Activated T-helper 9 cell treated with anti-CD3 and anti-CD28 coated beads, Interleukin-2, amount 50 U/mL, for 16 hours (primary cell): ENCODE results near the gene FCHSD2.
"Not testable (repeated sequence)": the region's sequence is repeated elsewhere in the genome, so short reads cannot be mapped to it uniquely, and the experiment has no call there.

Experiments
- DNase-seq: peaks from one replicate; pipeline ENCODE4 v3.0.0-alpha.2; 2020; ENCODE audit warnings: low read depth

The FCHSD2 gene

GRCh38 chr11:73121692-73122091, 20.4 kb downstream of the FCHSD2 start:
- DNase-seq, result no peak

GRCh38 chr11:73117071-73117470, 25.0 kb downstream of the FCHSD2 start:
- DNase-seq, result no peak

GRCh38 chr11:73116636-73117035, 25.5 kb downstream of the FCHSD2 start:
- no peak for DNase-seq

- DNase-seq, result no peak
Measured at GRCh38 chr11:73114835-73115220, 27.3 kb downstream of the FCHSD2 start.

GRCh38 chr11:73114110-73114834, 27.8 kb downstream of the FCHSD2 start:
- no peak for DNase-seq

GRCh38 chr11:73113426-73113825, 28.7 kb downstream of the FCHSD2 start:
- DNase-seq, result no peak

GRCh38 chr11:73107597-73107996, 34.5 kb downstream of the FCHSD2 start:
- DNase-seq, result no peak

GRCh38 chr11:73106347-73106746, 35.8 kb downstream of the FCHSD2 start:
- DNase-seq, result no peak

- no peak for DNase-seq
Measured at GRCh38 chr11:73100578-73100977, 41.5 kb downstream of the FCHSD2 start.

GRCh38 chr11:73099512-73100266, 42.4 kb downstream of the FCHSD2 start:
- DNase-seq, result no peak

GRCh38 chr11:73095613-73096012, 46.5 kb downstream of the FCHSD2 start:
- DNase-seq, result no peak

- DNase-seq, result no peak
Measured at GRCh38 chr11:73091521-73092305, 50.4 kb downstream of the FCHSD2 start.

GRCh38 chr11:73087730-73088129, 54.4 kb downstream of the FCHSD2 start:
- no peak for DNase-seq

GRCh38 chr11:73085189-73085875, 56.8 kb downstream of the FCHSD2 start:
- DNase-seq, result no peak

GRCh38 chr11:73078631-73079030, 63.5 kb downstream of the FCHSD2 start:
- DNase-seq, result no peak

GRCh38 chr11:73077454-73077853, 64.7 kb downstream of the FCHSD2 start:
- DNase-seq, result no peak

GRCh38 chr11:73074319-73074718, 67.8 kb downstream of the FCHSD2 start:
- no peak for DNase-seq

GRCh38 chr11:73072935-73073481, 69.1 kb downstream of the FCHSD2 start:
- DNase-seq, result no peak

GRCh38 chr11:73070653-73071052, 71.5 kb downstream of the FCHSD2 start:
- DNase-seq, result no peak

- DNase-seq, result not testable (repeated sequence)
Measured at GRCh38 chr11:73061857-73062424, 80.2 kb downstream of the FCHSD2 start.

GRCh38 chr11:73061434-73061833, 80.7 kb downstream of the FCHSD2 start:
- DNase-seq, result not testable (repeated sequence)

GRCh38 chr11:73059915-73060314, 82.2 kb downstream of the FCHSD2 start:
- DNase-seq, result no peak
